ENCODE results near the gene CLTB.

CLTB gene

GRCh38 chr5:176382721-176383120, 33.6 kb downstream of the CLTB start:
- no peak for DNase-seq (ENCODE audit: low spot score)

GRCh38 chr5:176381979-176382378, 34.4 kb downstream of the CLTB start:
- DNase-seq (ENCODE audit: low spot score) = no peak

GRCh38 chr5:176381423-176381822, 34.9 kb downstream of the CLTB start:
- no peak for DNase-seq (ENCODE audit: low spot score)

GRCh38 chr5:176379881-176380280, 36.5 kb downstream of the CLTB start:
- no peak for DNase-seq (ENCODE audit: low spot score)

GRCh38 chr5:176373100-176373818, 43.1 kb downstream of the CLTB start:
- no peak for DNase-seq (ENCODE audit: low spot score)

- DNase-seq (ENCODE audit: low spot score) = no peak
Measured at GRCh38 chr5:176371621-176372539, 44.5 kb downstream of the CLTB start.

GRCh38 chr5:176369934-176370711, 46.2 kb downstream of the CLTB start:
- DNase-seq (ENCODE audit: low spot score) = no peak

- no peak for DNase-seq (ENCODE audit: low spot score)
Measured at GRCh38 chr5:176368726-176369125, 47.6 kb downstream of the CLTB start.

GRCh38 chr5:176366232-176366894, 50.0 kb downstream of the CLTB start:
- no peak for DNase-seq (ENCODE audit: low spot score)

- DNase-seq (ENCODE audit: low spot score) = no peak
Measured at GRCh38 chr5:176365351-176366231, 50.7 kb downstream of the CLTB start, which contains the start of gene ARL10. Gene ARL10, plus strand, starts transcription at chr5:176365487. Its CDS starts 77 bp downstream, at chr5:176365564.

GRCh38 chr5:176364765-176365350, 51.5 kb downstream of the CLTB start:
- DNase-seq (ENCODE audit: low spot score) = no peak

- no peak for DNase-seq (ENCODE audit: low spot score)
Measured at GRCh38 chr5:176362233-176362490, 54.2 kb downstream of the CLTB start.

- peak; percentile 94 for DNase-seq (ENCODE audit: low spot score)
Measured at GRCh38 chr5:176361437-176362232, 54.7 kb downstream of the CLTB start, which contains the start of gene KIAA1191. Gene KIAA1191, minus strand, starts transcription at chr5:176361764. Its CDS starts 2,256 bp downstream, at chr5:176359508.

GRCh38 chr5:176360894-176361436, 55.4 kb downstream of the CLTB start:
- no peak for DNase-seq (ENCODE audit: low spot score)

GRCh38 chr5:176359658-176360057, 56.7 kb downstream of the CLTB start:
- DNase-seq (ENCODE audit: low spot score) = no peak

GRCh38 chr5:176356179-176356566, 60.2 kb downstream of the CLTB start:
- DNase-seq (ENCODE audit: low spot score) = no peak

- no peak for DNase-seq (ENCODE audit: low spot score)
Measured at GRCh38 chr5:176355400-176356178, 60.8 kb downstream of the CLTB start.

- DNase-seq (ENCODE audit: low spot score) = no peak
Measured at GRCh38 chr5:176353533-176353932, 62.8 kb downstream of the CLTB start.
